Peyer's patch (tissue), 4 donors: Measurements from ENCODE around the gene ZNF467.

Source experiments
- CTCF ChIP-seq, 6 experiments: fragments of 450-650 bp in 4 of 6; fragments of 200-600 bp in 2 of 6; sonication (generic) in 1 of 6; IDR thresholded peaks; one replicate each; pipeline ENCODE4 v1.5.1; 2017 to 2019; ENCODE audit warnings: antibody characterized with exemption in 6 of 6, mild to moderate bottlenecking in 3 of 6, moderate library complexity in 1 of 6
- POLR2A ChIP-seq, 2 donors: fragments of 450-650 bp; IDR thresholded peaks; one replicate each; pipeline ENCODE4 v1.5.1; 2017; ENCODE audit warnings: antibody characterized with exemption in 2 of 2, mild to moderate bottlenecking in 2 of 2, moderate library complexity in 2 of 2

- no peak for TF ChIP-seq CTCF (IDR thresholded peaks at IDR 0.05)
- no peak for TF ChIP-seq POLR2A (IDR thresholded peaks at IDR 0.05)
These were observed 20.7 kb downstream of the ZNF467 start for GRCh38 chr7:149752646-149753045.
